Motor neuron (in vitro differentiated cells): ENCODE data around the gene MIX23. TPM values are rescaled to one million over a fixed set of nuclear protein-coding genes. Genes with fewer than 3 reads are reported as not detected.

Experiments
- ATAC-seq, 8 experiments: fragments of 200-7000 bp; cut with Tn5 transposase; replicated peaks in 6 of 8; 2 replicates each; pipeline ENCODE4 v1.8.0; 2021; ENCODE audit warnings: mild to moderate bottlenecking in 8 of 8, moderate library complexity in 8 of 8
- H3K27ac ChIP-seq, 2 donors: fragments of 250-450 bp; sonication (Bioruptor Pico); 2 replicates each; pipeline ENCODE4 v1.9.0; 2021; ENCODE audit warnings: antibody characterized with exemption in 2 of 2, mild to moderate bottlenecking in 2 of 2, moderate library complexity in 1 of 2
- H3K4me1 ChIP-seq, 2 donors: fragments of 250-450 bp; sonication (Bioruptor Pico); replicated peaks in 1 of 2; 2 replicates each; pipeline ENCODE4 v1.6.1; 2021; ENCODE audit warnings: antibody characterized with exemption in 2 of 2, mild to moderate bottlenecking in 2 of 2, moderate library complexity in 1 of 2
- H3K4me3 ChIP-seq, 5 donors: fragments of 250-450 bp; sonication (Bioruptor Pico); 2 replicates each; pipeline ENCODE4 v1.9.0; 2021; ENCODE audit warnings: antibody characterized with exemption in 5 of 5, mild to moderate bottlenecking in 5 of 5, moderate library complexity in 4 of 5
- WGBS, 10 experiments: fragments of 450-650 bp; shearing (Covaris generic); methylation state at CpG; one replicate each; pipeline ENCODE4 v1.0.0; 2022; 5-methylcytosine and 5-hydroxymethylcytosine counted together
- in situ Hi-C, 9 experiments: fragments of 400-800 bp; cut with MboI; loops; one replicate each; pipeline ENCODE4 v1.15.0; 2021; ENCODE audit warnings: low sequenced_read_pairs in 9 of 9, low pct_unique_long_range_greater_than_20kb in 2 of 9; ENCODE audit not compliant: unreplicated experiment in 9 of 9
- total RNA-seq, 8 experiments: library from RNA; unstranded; fragments of 300-600 nt; gene quantifications; 2 replicates each; pipeline versions ENCODE4 v1.2.3 to v1.2.4, GENCODE V29; 2022

Gene MIX23
- total RNA-seq, 8 experiments from 2014 or later, result 25.7 to 91.3 (median 51.9) TPM

DNA sequence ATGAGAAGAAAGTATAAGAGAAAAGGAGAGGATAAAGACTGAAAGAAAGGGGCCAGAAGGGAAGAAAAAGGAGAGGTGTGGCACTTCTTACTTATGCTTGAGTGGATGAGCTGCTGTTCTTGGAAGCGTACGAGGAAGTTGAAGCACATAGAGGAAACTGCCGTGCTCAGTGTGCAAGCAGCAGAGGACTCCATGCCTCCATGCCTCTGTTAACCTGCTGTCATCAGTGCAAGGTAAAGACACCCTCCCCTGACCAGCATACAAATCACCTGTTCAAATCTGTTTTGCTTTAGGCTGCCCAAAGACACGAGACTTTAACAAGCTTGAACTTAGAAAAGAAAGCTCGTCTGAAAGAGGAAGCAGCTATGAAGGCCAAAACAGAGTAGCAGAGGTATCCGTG lies 26.4 kb upstream of the MIX23 start:
- no peak for ATAC-seq
- Histone ChIP-seq H3K4me3 (no peak overlapping the region), H3K27ac (no peak overlapping the region), H3K4me1 (peaks cover under 1 to 23% of the 10 kb centered on the region in 2 donors)
- in situ Hi-C loops, result no loop called here
- 77 to 98% (median 82%) methylated on average over 1 to 6 of the region's 6 CpGs for WGBS, 10 experiments

DNA sequence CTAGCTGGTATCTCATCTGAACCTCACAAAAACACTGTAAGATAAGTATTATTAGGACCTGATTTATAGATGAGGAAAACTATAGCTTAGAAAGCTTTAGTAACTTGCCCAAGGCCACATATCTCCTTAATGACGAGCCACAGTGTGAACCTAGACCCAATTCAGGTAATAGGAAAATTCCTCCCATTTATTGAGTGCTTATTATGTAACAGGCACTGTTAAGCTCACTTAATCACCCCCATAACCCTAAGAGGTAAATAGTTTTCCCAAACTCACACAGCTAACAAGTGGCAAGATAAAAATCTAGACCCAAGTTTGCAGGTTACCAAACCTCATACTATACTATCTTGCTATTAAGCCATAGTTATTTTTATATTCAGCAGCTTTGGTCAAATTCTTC lies 24.9 kb upstream of the MIX23 start:
- 86 to 100% (median 100%) methylated on average over 1 of the region's 1 CpG; no CpG with 5 or more reads in 6 of the 10 experiments for WGBS, 10 experiments
- Histone ChIP-seq H3K27ac (no peak overlapping the region), H3K4me3 (no peak overlapping the region), H3K4me1 (peaks cover 0 to 10% of the 10 kb centered on the region in 2 donors)
- no peak for ATAC-seq
- in situ Hi-C loops, result no loop called here

DNA sequence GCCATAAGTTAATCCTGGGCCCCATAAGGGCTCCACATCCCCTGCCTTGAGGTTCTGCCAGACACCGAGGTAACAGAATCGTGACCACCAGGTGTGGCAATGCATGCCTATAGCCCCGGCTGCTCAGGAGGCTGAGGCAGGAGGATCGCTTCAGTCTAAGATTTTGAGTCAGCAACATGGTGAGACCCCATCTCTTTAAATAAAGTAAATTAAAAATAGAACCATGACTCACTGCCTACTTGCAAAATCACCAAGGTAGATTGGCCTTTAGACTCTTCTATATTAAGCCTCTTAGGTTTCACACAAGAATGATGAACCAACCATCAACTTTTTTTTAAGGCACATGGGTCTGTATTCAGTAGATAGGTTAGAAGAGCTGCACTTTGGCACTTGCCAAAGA lies 23.2 kb upstream of the MIX23 start:
- Histone ChIP-seq H3K4me1 (peaks cover 0 to 10% of the 10 kb centered on the region in 2 donors), H3K4me3 (no peak overlapping the region), H3K27ac (no peak overlapping the region)
- 94 to 100% (median 100%) methylated on average over 1 to 4 of the region's 4 CpGs; no CpG with 5 or more reads in 3 of the 10 experiments for WGBS, 10 experiments
- in situ Hi-C loops, result no loop called here
- ATAC-seq, result no peak

GRCh38 chr3:122405015-122405414 lies 22.0 kb upstream of the MIX23 start:
- WGBS, 10 experiments, result 50 to 100% (median 84%) methylated on average over 1 to 3 of the region's 3 CpGs; no CpG with 5 or more reads in 4 of the 10 experiments
- Histone ChIP-seq H3K4me3 (no peak overlapping the region), H3K4me1 (no peaks in the 10 kb centered on the region), H3K27ac (no peak overlapping the region)
- no peak for ATAC-seq
- in situ Hi-C loops, result no loop called here

DNA sequence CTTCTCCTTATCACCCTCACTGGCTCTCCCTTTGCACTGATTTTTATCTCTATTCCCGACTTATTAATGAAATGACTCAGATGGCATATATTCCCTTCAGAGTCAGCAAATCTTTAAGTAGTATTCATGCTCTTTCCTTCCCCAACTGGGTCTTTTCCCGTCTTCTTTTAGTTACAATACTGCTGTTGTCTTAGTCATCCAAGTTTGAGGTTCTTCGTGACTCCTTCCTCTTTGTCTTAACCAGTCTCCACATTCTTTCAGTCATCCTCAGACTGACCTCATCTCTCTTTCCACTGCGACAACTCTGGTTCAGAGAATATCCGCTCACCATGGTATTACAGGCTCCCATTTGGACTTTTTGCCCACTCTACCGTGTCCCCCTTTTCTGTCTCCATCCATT lies 20.5 kb upstream of the MIX23 start:
- in situ Hi-C loops, result no loop called here

DNA sequence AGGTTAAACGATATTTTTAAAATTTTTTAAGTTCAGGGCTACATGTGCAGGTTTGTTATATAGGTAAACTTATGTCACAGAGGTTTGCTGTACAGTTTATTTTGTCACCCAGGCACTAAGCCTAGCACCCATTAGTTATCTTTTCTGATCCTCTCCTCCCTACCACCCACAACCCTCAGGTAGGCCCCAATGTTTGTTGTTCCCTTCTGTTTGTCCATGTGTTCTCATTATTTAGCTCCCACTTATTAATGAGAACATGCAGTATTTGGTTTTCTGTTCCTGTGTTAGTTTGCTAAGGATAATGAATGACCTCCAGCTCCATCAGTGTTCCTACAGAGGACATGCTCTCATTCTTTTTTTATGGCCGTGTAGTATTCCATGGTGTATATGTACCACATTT lies 15.9 kb upstream of the MIX23 start:
- ATAC-seq, result no peak
- 90 to 100% (median 96%) methylated on average over 1 to 2 of the region's 2 CpGs for WGBS, 10 experiments
- H3K4me1 ChIP-seq, result no peaks in the 10 kb centered on the region
- in situ Hi-C loops, result no loop called here
- no peak overlapping the region for H3K27ac ChIP-seq
- H3K4me3 ChIP-seq, result no peak overlapping the region

More for the DNA sequence above, 20.5 kb upstream of the MIX23 start:
- ATAC-seq, result no peak
- Histone ChIP-seq H3K4me1 (no peaks in the 10 kb centered on the region), H3K4me3 (no peak overlapping the region), H3K27ac (no peak overlapping the region)
- WGBS, 10 experiments, result 58 to 100% (median 89%) methylated on average over 2 to 6 of the region's 6 CpGs

- in situ Hi-C loops, result no loop called here
- H3K4me1 ChIP-seq, result peaks cover 0 to 1% of the 10 kb centered on the region in 2 donors
- H3K4me3 ChIP-seq, result no peak overlapping the region
- no peak for ATAC-seq
- H3K27ac ChIP-seq, result no peak overlapping the region
- WGBS, 10 experiments, result 80 to 100% (median 83%) methylated on average over 1 of the region's 1 CpG; no CpG with 5 or more reads in 5 of the 10 experiments
These were observed 14.2 kb upstream of the MIX23 start for GRCh38 chr3:122397201-122397600.

- in situ Hi-C loops, result no loop called here
- Histone ChIP-seq H3K4me1 (peaks cover 2 to 4% of the 10 kb centered on the region in 2 donors), H3K27ac (no peak overlapping the region), H3K4me3 (no peak overlapping the region)
- no peak for ATAC-seq
These were observed 13.5 kb upstream of the MIX23 start for GRCh38 chr3:122396511-122396910.

DNA sequence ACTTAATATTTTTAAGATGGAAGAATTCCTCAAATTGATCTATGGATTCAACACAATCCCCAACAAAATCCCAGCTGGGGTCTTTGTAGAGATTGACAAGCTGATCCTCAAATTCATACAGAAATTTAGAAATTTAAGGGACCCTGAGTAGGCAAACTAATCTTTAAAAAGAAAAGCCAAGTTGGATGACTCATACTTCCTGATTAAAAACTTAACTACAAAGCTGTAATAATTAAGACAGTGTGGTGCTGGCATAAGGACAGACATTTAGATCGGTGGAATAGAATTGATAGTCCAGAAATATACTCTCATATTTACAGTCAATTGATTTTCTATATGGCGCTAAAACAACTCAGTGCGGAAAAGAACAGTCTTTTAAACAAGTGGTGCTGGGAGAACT lies 12.6 kb upstream of the MIX23 start:
- ATAC-seq, result no peak
- H3K4me1 ChIP-seq, result peaks cover 2 to 4% of the 10 kb centered on the region in 2 donors
- 21 to 100% (median 65%) methylated on average over 1 to 3 of the region's 3 CpGs for WGBS, 10 experiments
- in situ Hi-C loops, result no loop called here
- H3K4me3 ChIP-seq, result no peak overlapping the region
- H3K27ac ChIP-seq, result no peak overlapping the region

DNA sequence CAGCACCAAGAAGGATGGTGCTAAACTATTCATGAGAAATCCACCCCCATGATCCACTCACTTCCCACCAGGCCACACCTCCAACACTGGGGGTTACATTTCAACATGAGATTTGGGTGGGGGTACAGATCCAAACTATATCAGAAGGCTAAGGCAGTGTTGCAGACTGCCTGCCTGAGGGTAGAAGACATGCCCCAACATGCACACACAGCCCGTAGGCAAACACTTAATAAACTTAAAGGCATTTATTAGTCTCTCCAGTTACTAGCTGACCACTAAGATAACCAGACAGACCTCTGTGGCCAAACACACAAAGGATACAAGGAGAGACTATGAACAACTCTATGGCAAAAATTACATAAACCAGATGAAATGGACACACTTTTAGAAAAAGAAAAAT lies 11.1 kb upstream of the MIX23 start:
- no peak overlapping the region for H3K4me3 ChIP-seq
- 20 to 83% (median 40%) methylated on average over 1 of the region's 1 CpG; no CpG with 5 or more reads in 7 of the 10 experiments for WGBS, 10 experiments
- in situ Hi-C loops, result no loop called here
- H3K4me1 ChIP-seq, result peaks cover 2 to 4% of the 10 kb centered on the region in 2 donors
- H3K27ac ChIP-seq, result no peak overlapping the region
- peak in 3 of 8 experiments; percentile 11 to 59 (median 58) for ATAC-seq

GRCh38 chr3:122392868-122393844 lies 10.1 kb upstream of the MIX23 start:
- in situ Hi-C loops, result no loop called here
- peak in 4 of 8 experiments; percentile 28 to 41 (median 33) for ATAC-seq
- peaks cover 2 to 4% of the 10 kb centered on the region in 2 donors for H3K4me1 ChIP-seq

DNA sequence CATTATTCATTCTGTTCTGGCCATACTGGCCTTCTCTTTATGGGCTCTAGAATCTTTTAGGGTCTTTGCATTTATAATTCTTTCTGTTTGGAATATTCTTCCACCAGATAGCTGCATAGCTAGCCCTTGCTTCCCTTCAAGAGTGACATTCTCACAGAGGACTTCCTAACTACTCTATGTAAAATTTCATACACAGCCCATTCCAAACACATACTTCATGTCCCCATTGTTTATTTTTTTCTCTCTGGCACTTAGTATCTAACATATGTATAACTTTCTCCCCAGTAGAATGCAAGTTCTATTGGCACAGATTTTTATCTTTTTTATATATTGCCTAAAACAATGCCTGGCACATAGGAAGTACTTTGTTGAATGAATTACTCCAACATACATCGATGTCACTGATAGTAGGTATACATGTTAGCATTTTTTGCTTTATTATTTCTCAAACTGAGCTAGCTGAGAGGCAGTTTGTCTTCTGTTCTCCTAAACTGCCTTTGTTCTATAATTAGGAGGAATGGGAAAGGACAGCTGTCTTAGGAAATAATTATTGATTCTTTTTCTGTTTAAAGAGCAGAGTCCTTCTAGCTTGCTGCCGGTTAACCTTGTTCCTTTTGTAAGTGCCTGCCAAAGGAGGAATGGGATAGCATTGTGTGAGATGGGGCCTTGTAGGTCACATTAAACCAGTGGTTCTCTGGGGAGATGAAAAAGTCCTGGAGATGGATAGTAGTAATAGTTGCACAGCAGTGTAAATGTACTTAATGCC lies 8.8 kb upstream of the MIX23 start:
- in situ Hi-C loops, result no loop called here
- Histone ChIP-seq H3K4me3 (no peak overlapping the region), H3K27ac (no peak overlapping the region), H3K4me1 (peaks cover 2 to 4% of the 10 kb centered on the region in 2 donors)
- WGBS, 10 experiments, result 0 to 100% (median 43%) methylated on average over 1 to 2 of the region's 2 CpGs; no CpG with 5 or more reads in 2 of the 10 experiments
- ATAC-seq, result peak in 1 of 8 experiments; percentile 43

More at GRCh38 chr3:122392868-122393844, 10.1 kb upstream of the MIX23 start:
- no peak overlapping the region for H3K27ac ChIP-seq
- WGBS, 10 experiments, result 0 to 88% (median 41%) methylated on average over 1 to 2 of the region's 2 CpGs
- no peak overlapping the region for H3K4me3 ChIP-seq

DNA sequence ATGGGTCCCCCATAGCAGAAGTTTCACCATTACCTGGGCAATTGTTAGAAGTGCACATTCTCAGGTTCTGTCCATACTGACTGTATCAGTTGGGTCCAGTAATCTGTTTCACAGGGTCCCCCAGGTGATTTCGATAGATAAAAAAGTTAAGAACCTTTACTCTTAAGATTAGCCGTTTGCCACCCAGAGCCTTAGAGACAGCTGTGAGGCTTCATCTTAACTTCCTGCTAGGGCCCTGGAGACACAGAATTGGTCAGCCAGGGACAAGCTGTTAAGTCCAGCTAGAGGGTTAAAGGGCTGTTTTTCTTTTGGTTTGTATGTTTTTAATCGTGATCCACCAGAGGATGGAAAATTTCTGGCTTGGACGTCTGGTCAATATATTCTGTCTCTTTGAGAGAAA lies 7.6 kb upstream of the MIX23 start:
- Histone ChIP-seq H3K4me3 (no peak overlapping the region), H3K4me1 (peaks cover 2 to 4% of the 10 kb centered on the region in 2 donors), H3K27ac (no peak overlapping the region)
- 45 to 100% (median 84%) methylated on average over 1 to 4 of the region's 4 CpGs for WGBS, 10 experiments
- ATAC-seq, result no peak
- in situ Hi-C loops, result no loop called here
